Measurements from ENCODE around the gene MRPL50.

Gene MRPL50

DNA sequence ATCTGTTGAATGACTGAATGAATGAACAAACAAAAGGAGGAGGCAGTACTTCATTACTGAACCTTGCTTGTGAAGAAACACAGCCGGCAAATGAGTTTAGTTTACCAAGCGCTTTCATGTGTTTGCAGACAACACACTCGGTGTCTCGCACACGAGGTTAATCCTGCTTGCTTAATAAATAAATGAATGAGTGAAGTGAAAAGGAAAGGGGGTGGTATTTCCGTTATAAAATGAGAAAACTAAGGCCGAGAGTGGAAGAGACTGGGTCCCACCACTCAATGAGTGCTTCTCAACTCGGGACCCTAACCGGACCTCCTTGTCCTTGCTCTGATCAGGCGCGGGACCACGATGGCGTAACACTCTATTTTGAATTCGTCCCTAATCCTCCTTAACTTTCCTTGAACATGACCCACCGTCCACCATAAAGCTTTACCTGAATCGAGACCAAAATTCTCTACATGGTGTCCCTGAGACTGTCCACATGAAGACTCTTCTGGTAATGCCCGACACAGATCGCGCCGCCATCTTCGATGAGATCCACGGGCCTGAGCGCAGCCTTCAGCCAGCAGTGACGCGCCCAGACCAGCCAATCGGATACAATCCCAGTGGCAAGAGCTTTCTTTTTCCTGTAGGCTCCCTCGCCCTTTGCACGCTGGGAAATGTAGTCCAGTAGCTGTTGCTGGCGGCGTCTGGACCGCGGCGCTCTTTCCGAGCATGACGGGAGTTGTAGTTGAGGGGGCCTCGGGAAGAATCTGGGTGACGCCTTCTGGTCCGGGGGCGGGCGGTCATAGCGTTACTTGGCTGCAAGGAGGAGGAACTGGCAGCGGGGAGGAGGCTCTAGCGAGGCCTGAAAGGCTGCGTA lies at the start of gene MRPL50, which contains the start of gene ZNF189:
MRPL50 (minus strand) TSS at position 551 of the 862 bp plus-strand sequence; CDS start at position 525, 26 bp downstream.
ZNF189 (plus strand) TSS at position 784 of the 862 bp plus-strand sequence. CDS start 306 bp downstream, outside the sequence.
- H3K27ac Mint-ChIP-seq = peak within 1 kb of the TSS; percentile 100
- peaks cover 34% of the 10 kb centered on the region for H3K9me3 Mint-ChIP-seq
- peaks cover 82% of the 10 kb centered on the region for H3K4me1 Mint-ChIP-seq (ENCODE audit: low read depth)
- peaks cover 85% of the 10 kb centered on the region for H3K36me3 Mint-ChIP-seq (ENCODE audit: low read depth)
- H3K4me3 Mint-ChIP-seq = peak within 1 kb of the TSS; percentile 100
- no peaks in the 10 kb centered on the region for H3K27me3 Mint-ChIP-seq

- Mint-ChIP-seq H3K4me1 (ENCODE audit: low read depth) (peaks cover 5% of the 10 kb centered on the region), H3K27me3 (peaks cover 71% of the 10 kb centered on the region), H3K9me3 (no peaks in the 10 kb centered on the region), H3K27ac (no peak overlapping the region), H3K36me3 (ENCODE audit: low read depth) (no peaks in the 10 kb centered on the region), H3K4me3 (no peak overlapping the region)
Measured at GRCh38 chr9:101446732-101447131, 48.3 kb upstream of the MRPL50 start.

DNA sequence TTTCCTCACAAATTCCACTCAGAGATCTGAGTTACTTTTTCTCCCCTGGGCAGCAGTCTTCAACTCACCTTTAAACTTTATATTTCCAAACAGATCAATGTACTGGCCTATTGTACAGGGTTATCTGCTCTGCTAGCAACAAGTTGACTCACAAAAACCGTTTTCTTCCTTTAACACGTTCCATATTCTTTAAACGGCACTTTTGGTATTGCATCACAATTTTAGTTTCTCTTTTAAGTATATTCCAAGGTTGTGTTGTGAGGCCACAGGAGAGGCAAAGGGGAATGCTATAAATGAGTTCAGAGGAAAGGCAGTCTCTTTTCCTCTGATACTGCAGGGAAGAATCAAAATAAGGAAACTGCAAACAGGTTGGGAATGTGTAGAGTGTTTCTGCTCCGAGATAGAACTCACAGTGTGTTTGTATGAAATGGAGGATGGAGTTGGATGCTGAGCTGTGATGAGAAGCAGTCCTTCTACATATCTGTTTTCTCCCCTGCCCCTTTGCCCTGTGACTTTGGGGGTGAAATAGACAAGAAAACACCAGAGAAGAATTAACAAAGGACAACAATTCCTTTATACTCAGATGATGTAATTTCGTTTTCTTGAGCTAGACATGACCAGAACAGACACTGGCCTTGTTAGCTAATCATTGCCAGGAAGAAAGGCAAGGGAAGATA lies 47.1 kb upstream of the MRPL50 start:
- Mint-ChIP-seq H3K4me3 (no peak overlapping the region), H3K27ac (no peak overlapping the region), H3K36me3 (ENCODE audit: low read depth) (no peaks in the 10 kb centered on the region), H3K4me1 (ENCODE audit: low read depth) (peaks cover 5% of the 10 kb centered on the region), H3K27me3 (peaks cover 69% of the 10 kb centered on the region), H3K9me3 (no peaks in the 10 kb centered on the region)

DNA sequence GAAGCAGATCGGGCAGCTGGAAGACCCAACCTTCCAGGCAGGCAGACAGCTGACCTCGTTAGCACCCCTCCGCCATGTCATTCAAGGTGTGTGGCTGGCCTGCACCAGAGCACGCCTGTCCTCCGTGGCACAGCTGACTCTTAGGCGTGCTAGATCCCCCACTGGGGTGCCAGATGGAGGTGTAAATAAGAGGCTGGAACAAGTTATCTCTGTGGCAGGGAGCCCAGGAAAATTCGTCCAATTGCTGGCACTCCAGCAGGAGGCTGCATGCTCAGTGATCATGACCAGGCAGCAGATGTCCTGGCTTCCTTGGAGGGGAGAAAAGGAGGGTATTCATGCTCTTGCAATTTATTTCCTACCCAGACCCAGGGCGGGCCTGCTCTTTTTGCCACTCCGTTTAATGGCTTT lies 45.0 kb upstream of the MRPL50 start:
- H3K27ac Mint-ChIP-seq = no peak overlapping the region
- no peaks in the 10 kb centered on the region for H3K9me3 Mint-ChIP-seq
- peaks cover under 1% of the 10 kb centered on the region for H3K4me1 Mint-ChIP-seq (ENCODE audit: low read depth)
- peaks cover 65% of the 10 kb centered on the region for H3K27me3 Mint-ChIP-seq
- no peak overlapping the region for H3K4me3 Mint-ChIP-seq
- no peaks in the 10 kb centered on the region for H3K36me3 Mint-ChIP-seq (ENCODE audit: low read depth)

DNA sequence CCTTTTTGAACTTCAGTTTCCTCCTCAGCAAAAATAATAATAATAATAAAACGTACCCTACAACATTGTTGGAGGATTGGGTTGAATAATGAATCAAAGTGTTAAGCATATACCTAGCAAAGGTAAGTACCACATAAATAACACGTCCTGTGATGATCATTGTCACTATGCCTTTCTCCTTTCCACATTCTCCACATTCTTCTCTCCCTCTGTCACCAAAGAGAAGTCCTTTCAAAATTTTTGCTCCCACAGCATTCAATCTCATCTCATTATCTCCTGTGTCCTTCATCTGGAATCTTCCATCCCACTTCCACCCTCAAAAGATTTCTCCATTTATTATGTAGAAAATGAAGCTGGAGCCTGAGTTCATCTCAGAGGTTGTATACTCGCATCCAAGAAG lies 44.3 kb upstream of the MRPL50 start:
- no peak overlapping the region for H3K27ac Mint-ChIP-seq
- no peaks in the 10 kb centered on the region for H3K9me3 Mint-ChIP-seq
- H3K36me3 Mint-ChIP-seq (ENCODE audit: low read depth) = no peaks in the 10 kb centered on the region
- peaks cover 63% of the 10 kb centered on the region for H3K27me3 Mint-ChIP-seq
- H3K4me1 Mint-ChIP-seq (ENCODE audit: low read depth) = no peaks in the 10 kb centered on the region
- H3K4me3 Mint-ChIP-seq = no peak overlapping the region

- Mint-ChIP-seq H3K27me3 (peaks cover 63% of the 10 kb centered on the region), H3K4me3 (no peak overlapping the region), H3K9me3 (no peaks in the 10 kb centered on the region), H3K36me3 (ENCODE audit: low read depth) (no peaks in the 10 kb centered on the region), H3K4me1 (ENCODE audit: low read depth) (no peaks in the 10 kb centered on the region), H3K27ac (no peak overlapping the region)
Measured at GRCh38 chr9:101442318-101442717, 43.9 kb upstream of the MRPL50 start.

- no peak overlapping the region for H3K27ac Mint-ChIP-seq
- no peaks in the 10 kb centered on the region for H3K4me1 Mint-ChIP-seq (ENCODE audit: low read depth)
- H3K9me3 Mint-ChIP-seq = no peaks in the 10 kb centered on the region
- H3K27me3 Mint-ChIP-seq = peaks cover 60% of the 10 kb centered on the region
- no peaks in the 10 kb centered on the region for H3K36me3 Mint-ChIP-seq (ENCODE audit: low read depth)
- no peak overlapping the region for H3K4me3 Mint-ChIP-seq
Measured at GRCh38 chr9:101440714-101441230, 42.4 kb upstream of the MRPL50 start.

DNA sequence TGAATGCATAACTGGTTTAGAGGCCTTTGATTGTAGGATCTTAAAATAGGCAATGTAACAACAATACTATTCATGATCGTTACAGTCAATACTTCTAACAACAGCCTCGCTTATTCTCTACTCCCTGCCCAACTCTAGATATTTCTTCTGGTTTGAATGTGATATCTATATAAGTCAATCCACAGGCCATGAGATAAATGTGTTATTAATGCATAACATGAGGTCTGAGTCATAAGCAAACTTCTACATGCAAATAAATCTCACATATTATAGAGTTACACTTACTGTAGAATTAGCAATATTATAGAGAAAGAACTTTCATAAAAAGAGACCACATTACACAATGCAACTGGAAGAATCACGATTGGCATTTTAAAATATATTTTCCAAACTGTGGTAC lies 40.1 kb upstream of the MRPL50 start:
- Mint-ChIP-seq H3K9me3 (no peaks in the 10 kb centered on the region), H3K27ac (no peak overlapping the region), H3K4me1 (ENCODE audit: low read depth) (no peaks in the 10 kb centered on the region), H3K36me3 (ENCODE audit: low read depth) (no peaks in the 10 kb centered on the region), H3K4me3 (no peak overlapping the region), H3K27me3 (peaks cover 48% of the 10 kb centered on the region)

- no peak overlapping the region for H3K27ac Mint-ChIP-seq
- no peaks in the 10 kb centered on the region for H3K9me3 Mint-ChIP-seq
- no peak overlapping the region for H3K4me3 Mint-ChIP-seq
- peaks cover 41% of the 10 kb centered on the region for H3K27me3 Mint-ChIP-seq
- H3K4me1 Mint-ChIP-seq (ENCODE audit: low read depth) = no peaks in the 10 kb centered on the region
- no peaks in the 10 kb centered on the region for H3K36me3 Mint-ChIP-seq (ENCODE audit: low read depth)
Measured at GRCh38 chr9:101437806-101438232, 39.4 kb upstream of the MRPL50 start.

GRCh38 chr9:101435601-101436079 lies 37.2 kb upstream of the MRPL50 start, which contains the start of gene ALDOB:
TSS of gene ALDOB (minus strand) at chr9:101435774. CDS start at chr9:101430887, 4,887 bp downstream.
- no peaks in the 10 kb centered on the region for H3K9me3 Mint-ChIP-seq
- H3K4me1 Mint-ChIP-seq (ENCODE audit: low read depth) = no peaks in the 10 kb centered on the region
- H3K27ac Mint-ChIP-seq = no peak within 1 kb of the TSS
- peaks cover 39% of the 10 kb centered on the region for H3K27me3 Mint-ChIP-seq
- no peak within 1 kb of the TSS for H3K4me3 Mint-ChIP-seq
- no peaks in the 10 kb centered on the region for H3K36me3 Mint-ChIP-seq (ENCODE audit: low read depth)

DNA sequence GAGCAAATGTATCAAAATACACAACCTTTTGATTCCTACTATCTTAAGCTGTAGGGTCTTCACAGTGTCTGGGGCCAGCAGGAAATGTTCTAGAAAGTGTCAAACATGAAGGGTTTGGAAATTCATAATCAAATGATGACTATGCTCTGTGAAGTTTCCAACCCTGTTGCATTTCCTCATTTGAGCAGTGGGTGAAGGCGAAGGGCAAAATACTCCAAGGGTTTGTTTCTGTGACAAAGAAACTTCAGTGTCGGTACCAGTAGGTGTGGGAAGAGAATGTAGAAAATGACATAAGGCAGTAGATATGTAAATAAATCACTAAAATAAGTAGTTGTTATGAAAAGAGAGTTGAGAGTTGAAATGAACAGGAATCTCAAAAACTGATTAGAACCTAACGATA lies 36.6 kb upstream of the MRPL50 start:
- no peaks in the 10 kb centered on the region for H3K4me1 Mint-ChIP-seq (ENCODE audit: low read depth)
- no peak overlapping the region for H3K27ac Mint-ChIP-seq
- no peak overlapping the region for H3K4me3 Mint-ChIP-seq
- H3K36me3 Mint-ChIP-seq (ENCODE audit: low read depth) = no peaks in the 10 kb centered on the region
- H3K9me3 Mint-ChIP-seq = no peaks in the 10 kb centered on the region
- peaks cover 33% of the 10 kb centered on the region for H3K27me3 Mint-ChIP-seq

DNA sequence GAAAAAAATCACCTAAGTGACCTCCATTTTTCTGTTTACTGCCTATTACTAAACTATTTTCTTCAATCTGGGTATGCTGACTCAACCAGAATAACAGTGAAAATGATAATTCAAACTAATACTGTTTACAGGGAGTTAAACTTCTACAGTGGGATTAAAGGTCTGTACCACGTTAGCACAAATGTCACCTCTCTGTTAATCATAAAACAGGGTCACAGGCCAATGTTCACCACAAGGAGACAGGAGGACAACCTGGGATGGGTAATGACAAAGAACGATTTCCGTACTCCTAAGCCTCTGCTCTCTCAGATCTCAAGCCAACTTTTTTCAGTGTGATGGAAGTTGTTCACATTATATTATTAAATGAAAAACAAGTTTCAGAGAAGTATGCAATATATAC lies 34.8 kb upstream of the MRPL50 start:
- H3K36me3 Mint-ChIP-seq (ENCODE audit: low read depth) = no peaks in the 10 kb centered on the region
- no peaks in the 10 kb centered on the region for H3K9me3 Mint-ChIP-seq
- H3K27me3 Mint-ChIP-seq = peaks cover 30% of the 10 kb centered on the region
- no peak overlapping the region for H3K27ac Mint-ChIP-seq
- no peak overlapping the region for H3K4me3 Mint-ChIP-seq
- no peaks in the 10 kb centered on the region for H3K4me1 Mint-ChIP-seq (ENCODE audit: low read depth)

GRCh38 chr9:101432740-101433139 lies 34.3 kb upstream of the MRPL50 start:
- H3K4me3 Mint-ChIP-seq = no peak overlapping the region
- H3K27me3 Mint-ChIP-seq = peaks cover 30% of the 10 kb centered on the region
- H3K36me3 Mint-ChIP-seq (ENCODE audit: low read depth) = no peaks in the 10 kb centered on the region
- no peak overlapping the region for H3K27ac Mint-ChIP-seq
- no peaks in the 10 kb centered on the region for H3K9me3 Mint-ChIP-seq
- no peaks in the 10 kb centered on the region for H3K4me1 Mint-ChIP-seq (ENCODE audit: low read depth)

GRCh38 chr9:101432171-101432570 lies 33.8 kb upstream of the MRPL50 start:
- Mint-ChIP-seq H3K4me1 (ENCODE audit: low read depth) (no peaks in the 10 kb centered on the region), H3K36me3 (ENCODE audit: low read depth) (no peaks in the 10 kb centered on the region), H3K27ac (no peak overlapping the region), H3K9me3 (no peaks in the 10 kb centered on the region), H3K27me3 (peaks cover 29% of the 10 kb centered on the region), H3K4me3 (no peak overlapping the region)

DNA sequence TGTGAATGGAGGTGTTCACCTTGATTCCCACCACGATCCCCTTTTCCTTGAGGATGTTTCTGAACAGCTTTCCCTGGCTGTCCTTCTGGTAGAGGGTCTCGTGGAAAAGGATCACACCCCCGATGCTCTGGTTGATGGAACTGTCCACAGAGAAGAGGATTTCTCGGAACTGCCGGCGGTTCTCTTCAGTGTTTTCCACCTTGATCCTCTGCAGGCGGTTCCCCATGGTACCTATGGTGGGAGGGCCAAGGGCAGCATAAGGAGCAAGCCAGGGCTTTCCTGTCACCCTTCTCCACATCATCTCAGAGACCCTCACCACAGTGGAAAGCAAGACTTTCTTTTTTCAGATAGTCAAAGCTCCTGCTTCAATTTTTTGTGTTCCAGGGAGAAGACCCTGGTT lies 31.3 kb upstream of the MRPL50 start:
- H3K27ac Mint-ChIP-seq = no peak overlapping the region
- no peaks in the 10 kb centered on the region for H3K9me3 Mint-ChIP-seq
- no peaks in the 10 kb centered on the region for H3K36me3 Mint-ChIP-seq (ENCODE audit: low read depth)
- H3K4me3 Mint-ChIP-seq = no peak overlapping the region
- H3K27me3 Mint-ChIP-seq = peaks cover 10% of the 10 kb centered on the region
- no peaks in the 10 kb centered on the region for H3K4me1 Mint-ChIP-seq (ENCODE audit: low read depth)

Measured in stimulated activated naive CD8-positive, alpha-beta T cell treated with anti-CD3 and anti-CD28 coated beads, Interleukin-15, Interleukin-2, amounts not matched to agents 100 ng/mL and 50 ng/mL, for 24 hours (primary cell).